K562 (cell line): ENCODE measurements around the gene KPNA3. TPM values are rescaled to one million over a fixed set of nuclear protein-coding genes. Genes with fewer than 3 reads are reported as not detected.

Experiments
- BRCA1 ChIP-seq, 2 experiments: fragments of 450-650 bp in 1 of 2; sonication (generic) in 1 of 2; formaldehyde crosslinking in 1 of 2; IDR thresholded peaks; 2 replicates each; pipeline versions ENCODE4 v1.5.0 to v1.6.1; 2017 to 2020; ENCODE audit warnings: mild to moderate bottlenecking in 1 of 2, missing genetic modification reagents in 1 of 2
- CREM ChIP-seq: IDR thresholded peaks from 2 replicates; pipeline ENCODE4 v1.6.1; 2014; ENCODE audit warnings: antibody characterized with exemption, low read depth
- E2F3 ChIP-seq: fragments of 250-450 bp; sonication (Bioruptor Pico); IDR thresholded peaks from 2 replicates; pipeline ENCODE4 v1.4.0; 2020; ENCODE audit warnings: mild to moderate bottlenecking
- GABPA ChIP-seq: fragments of 200-800 bp; sonication (Bioruptor generic); conservative IDR thresholded peaks from 2 replicates; pipeline ENCODE4 v1.6.1; 2016; ENCODE audit warnings: low read depth, missing genetic modification characterization, missing compliant biosample characterization
- GABPB1 ChIP-seq: sonication (generic); formaldehyde crosslinking; IDR thresholded peaks from 2 replicates; pipeline ENCODE4 v1.8.0; 2022; ENCODE audit warnings: mild to moderate bottlenecking, missing genetic modification reagents
- HMGXB4 ChIP-seq: sonication (generic); formaldehyde crosslinking; IDR thresholded peaks from 2 replicates; pipeline ENCODE4 v1.8.1; 2023; ENCODE audit warnings: mild to moderate bottlenecking, missing genetic modification reagents
- MAZ ChIP-seq, 2 experiments: fragments of 450-650 bp in 1 of 2; sonication (generic) in 1 of 2; formaldehyde crosslinking; IDR thresholded peaks in 1 of 2; conservative IDR thresholded peaks in 1 of 2; 2 replicates each; pipeline versions ENCODE4 v1.4.0 to v1.5.0; 2020; ENCODE audit warnings: mild to moderate bottlenecking in 1 of 2, missing genetic modification reagents in 1 of 2
- PML ChIP-seq: IDR thresholded peaks from 2 replicates; pipeline ENCODE4 v1.6.1; 2012; ENCODE audit warnings: low read length, inconsistent platforms
- THAP12 ChIP-seq: fragments of 250-450 bp; sonication (Bioruptor Pico); IDR thresholded peaks from 2 replicates; pipeline ENCODE4 v1.9.0; 2021; ENCODE audit warnings: mild to moderate bottlenecking, inconsistent platforms
- VEZF1 ChIP-seq: fragments of 200-800 bp; sonication (Bioruptor generic); IDR thresholded peaks from 2 replicates; pipeline ENCODE4 v1.6.1; 2017; ENCODE audit warnings: missing genetic modification characterization, missing compliant biosample characterization
- polyA plus RNA-seq, 8 experiments: library from polyadenylated mRNA; depleted of rRNA in 4 of 8; stranded (reverse) in 5 of 8; unstranded in 3 of 8; fragments of >200 nt; fragmentation: Nextera tagmentation in 2 of 8; fragmentation: Illumina TruSeq in 1 of 8; extraction: Ambion mirVana in 2 of 8; extraction: Trizol in 1 of 8; gene quantifications; 2 replicates each; pipeline versions ENCODE4 v1.2.1 to v1.2.3, GENCODE V29; 2011 to 2014; ENCODE audit warnings: inconsistent platforms in 1 of 8, missing spikeins in 1 of 8
- total RNA-seq, 7 experiments: library from RNA; depleted of rRNA in 6 of 7; stranded (reverse); fragments of >200 nt in 6 of 7; fragmentation: Illumina TruSeq in 2 of 7; extraction: Trizol in 2 of 7; gene quantifications; 2 replicates each; pipeline versions ENCODE4 v1.2.1 to v1.2.3, GENCODE V29; 2011 to 2021; ENCODE audit warnings: low replicate concordance in 1 of 7
- TF ChIP-seq, protein P1 (sequence below): fragments of 450-650 bp; formaldehyde crosslinking; IDR thresholded peaks from 2 replicates; pipeline ENCODE4 v1.4.0; 2022; ENCODE audit warnings: mild to moderate bottlenecking, moderate library complexity
- TF ChIP-seq, protein P2 (sequence below): fragments of 450-650 bp; IDR thresholded peaks from 2 replicates; pipeline ENCODE4 v1.6.1; 2014; ENCODE audit warnings: low read depth, mild to moderate bottlenecking, moderate library complexity, borderline replicate concordance
- TF ChIP-seq, protein P3 (sequence below): sonication (generic); formaldehyde crosslinking; IDR thresholded peaks from 2 replicates; pipeline ENCODE4 v1.5.0; 2020; ENCODE audit warnings: missing genetic modification reagents
- TF ChIP-seq, protein P4 (sequence below): fragments of 450-650 bp; formaldehyde crosslinking; IDR thresholded peaks from 2 replicates; pipeline ENCODE4 v1.4.0; 2020; ENCODE audit warnings: mild to moderate bottlenecking, mixed read lengths

KPNA3 gene
- total and polyA plus RNA-seq, 9 of the 15 experiments (the other 6 are each of a cell fraction or from before 2014, with no cell fraction given): 8.5 to 23.4 (median 15.7) TPM

- peak; percentile 14; the same call in 1 of the 2 replicates for TF ChIP-seq THAP12
- TF ChIP-seq GABPB1 (CRISPR knock-in tag): peak; percentile 67
- TF ChIP-seq, protein P1, sequence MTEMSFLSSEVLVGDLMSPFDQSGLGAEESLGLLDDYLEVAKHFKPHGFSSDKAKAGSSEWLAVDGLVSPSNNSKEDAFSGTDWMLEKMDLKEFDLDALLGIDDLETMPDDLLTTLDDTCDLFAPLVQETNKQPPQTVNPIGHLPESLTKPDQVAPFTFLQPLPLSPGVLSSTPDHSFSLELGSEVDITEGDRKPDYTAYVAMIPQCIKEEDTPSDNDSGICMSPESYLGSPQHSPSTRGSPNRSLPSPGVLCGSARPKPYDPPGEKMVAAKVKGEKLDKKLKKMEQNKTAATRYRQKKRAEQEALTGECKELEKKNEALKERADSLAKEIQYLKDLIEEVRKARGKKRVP (CRISPR knock-in tag): 0 out of 2 replicates have a peak, but pooled peaks have one; percentile 35
- 0 out of 2 replicates have a peak, but pooled peaks have one; percentile 51 for TF ChIP-seq E2F3 (CRISPR knock-in tag)
- TF ChIP-seq, protein P2, sequence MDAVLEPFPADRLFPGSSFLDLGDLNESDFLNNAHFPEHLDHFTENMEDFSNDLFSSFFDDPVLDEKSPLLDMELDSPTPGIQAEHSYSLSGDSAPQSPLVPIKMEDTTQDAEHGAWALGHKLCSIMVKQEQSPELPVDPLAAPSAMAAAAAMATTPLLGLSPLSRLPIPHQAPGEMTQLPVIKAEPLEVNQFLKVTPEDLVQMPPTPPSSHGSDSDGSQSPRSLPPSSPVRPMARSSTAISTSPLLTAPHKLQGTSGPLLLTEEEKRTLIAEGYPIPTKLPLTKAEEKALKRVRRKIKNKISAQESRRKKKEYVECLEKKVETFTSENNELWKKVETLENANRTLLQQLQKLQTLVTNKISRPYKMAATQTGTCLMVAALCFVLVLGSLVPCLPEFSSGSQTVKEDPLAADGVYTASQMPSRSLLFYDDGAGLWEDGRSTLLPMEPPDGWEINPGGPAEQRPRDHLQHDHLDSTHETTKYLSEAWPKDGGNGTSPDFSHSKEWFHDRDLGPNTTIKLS: peak; percentile 52; the same call in 1 of the 2 replicates
- TF ChIP-seq, protein P3, sequence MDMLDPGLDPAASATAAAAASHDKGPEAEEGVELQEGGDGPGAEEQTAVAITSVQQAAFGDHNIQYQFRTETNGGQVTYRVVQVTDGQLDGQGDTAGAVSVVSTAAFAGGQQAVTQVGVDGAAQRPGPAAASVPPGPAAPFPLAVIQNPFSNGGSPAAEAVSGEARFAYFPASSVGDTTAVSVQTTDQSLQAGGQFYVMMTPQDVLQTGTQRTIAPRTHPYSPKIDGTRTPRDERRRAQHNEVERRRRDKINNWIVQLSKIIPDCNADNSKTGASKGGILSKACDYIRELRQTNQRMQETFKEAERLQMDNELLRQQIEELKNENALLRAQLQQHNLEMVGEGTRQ (CRISPR knock-in tag): peak; percentile 92
- TF ChIP-seq HMGXB4: 0 out of 2 replicates have a peak, but pooled peaks have one; percentile 30
- peak; percentile 20; the same call in 1 of the 2 replicates for TF ChIP-seq PML
- peak; percentile 96 for TF ChIP-seq VEZF1
- 0 out of 2 replicates have a peak, but pooled peaks have one; percentile 14 for TF ChIP-seq GABPA (tag)
- peak; percentile 73 to 82 for TF ChIP-seq MAZ (CRISPR knock-in tag; conservative IDR thresholded peaks at IDR 0.05 in 1 of 2, IDR thresholded peaks at IDR 0.05 in 1 of 2)
- TF ChIP-seq CREM: peak; percentile 52
- no peak for TF ChIP-seq BRCA1 (IDR thresholded peaks at IDR 0.05)
- TF ChIP-seq BRCA1 (CRISPR knock-in tag; IDR thresholded peaks at IDR 0.05): no peak
- TF ChIP-seq, protein P4, sequence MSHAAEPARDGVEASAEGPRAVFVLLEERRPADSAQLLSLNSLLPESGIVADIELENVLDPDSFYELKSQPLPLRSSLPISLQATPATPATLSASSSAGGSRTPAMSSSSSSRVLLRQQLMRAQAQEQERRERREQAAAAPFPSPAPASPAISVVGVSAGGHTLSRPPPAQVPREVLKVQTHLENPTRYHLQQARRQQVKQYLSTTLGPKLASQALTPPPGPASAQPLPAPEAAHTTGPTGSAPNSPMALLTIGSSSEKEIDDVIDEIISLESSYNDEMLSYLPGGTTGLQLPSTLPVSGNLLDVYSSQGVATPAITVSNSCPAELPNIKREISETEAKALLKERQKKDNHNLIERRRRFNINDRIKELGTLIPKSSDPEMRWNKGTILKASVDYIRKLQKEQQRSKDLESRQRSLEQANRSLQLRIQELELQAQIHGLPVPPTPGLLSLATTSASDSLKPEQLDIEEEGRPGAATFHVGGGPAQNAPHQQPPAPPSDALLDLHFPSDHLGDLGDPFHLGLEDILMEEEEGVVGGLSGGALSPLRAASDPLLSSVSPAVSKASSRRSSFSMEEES: peak; percentile 80
Observed at GRCh38 chr13:49792550-49793324, at the start of gene KPNA3 (continued).
